Fibroblast of the conjunctiva (primary cell): Measurements from ENCODE around the gene RAB9A.
A peak's percentile ranks its signal among the peaks of the same experiment; 100 is the strongest.
"Not testable (repeated sequence)": the region's sequence is repeated elsewhere in the genome, so short reads cannot be mapped to it uniquely, and the experiment has no call there.

ENCODE experiments used
- DNase-seq: peaks from one replicate; pipeline ENCODE4 v3.0.0-alpha.2; 2010; ENCODE audit warnings: low read depth

RAB9A gene

GRCh38 chrX:13688958-13689740 lies at the start of gene RAB9A:
TSS of gene RAB9A (plus strand) at chrX:13689128. CDS start at chrX:13708747, 19,619 bp downstream.
- DNase-seq = peak; percentile 41

GRCh38 chrX:13641684-13642083 lies 47.2 kb upstream of the RAB9A start:
- not testable (repeated sequence) for DNase-seq

GRCh38 chrX:13645464-13646153 lies 43.3 kb upstream of the RAB9A start:
- DNase-seq = no peak

GRCh38 chrX:13646154-13646549 lies 42.8 kb upstream of the RAB9A start:
- peak; percentile 58 for DNase-seq

- no peak for DNase-seq
These were observed 41.2 kb upstream of the RAB9A start for GRCh38 chrX:13647709-13648212.

- DNase-seq = not testable (repeated sequence)
These were observed 40.6 kb upstream of the RAB9A start for GRCh38 chrX:13648336-13648735.

GRCh38 chrX:13649838-13650237 lies 39.1 kb upstream of the RAB9A start:
- DNase-seq = no peak

GRCh38 chrX:13650318-13650717 lies 38.6 kb upstream of the RAB9A start:
- no peak for DNase-seq

GRCh38 chrX:13651150-13651549 lies 37.8 kb upstream of the RAB9A start:
- no peak for DNase-seq

- peak; percentile 75 for DNase-seq
These were observed 36.6 kb upstream of the RAB9A start for GRCh38 chrX:13652287-13652793.

- DNase-seq = peak; percentile 96
These were observed 35.9 kb upstream of the RAB9A start, which contains the start of gene TCEANC for GRCh38 chrX:13652850-13653693. TSS of gene TCEANC (plus strand) at chrX:13653141. CDS start at chrX:13662509, 9,368 bp downstream.

GRCh38 chrX:13654116-13654515 lies 34.8 kb upstream of the RAB9A start:
- no peak for DNase-seq

- DNase-seq = no peak
These were observed 33.3 kb upstream of the RAB9A start for GRCh38 chrX:13655674-13656073.

- DNase-seq = peak; percentile 45
These were observed 30.3 kb upstream of the RAB9A start for GRCh38 chrX:13658602-13659001.

GRCh38 chrX:13659063-13659462 lies 29.9 kb upstream of the RAB9A start:
- DNase-seq = no peak

- DNase-seq = no peak
These were observed 27.1 kb upstream of the RAB9A start for GRCh38 chrX:13661735-13662288.

- DNase-seq = peak; percentile 29
These were observed 26.6 kb upstream of the RAB9A start for GRCh38 chrX:13662355-13662791.

GRCh38 chrX:13664020-13664419 lies 24.9 kb upstream of the RAB9A start:
- no peak for DNase-seq

GRCh38 chrX:13666836-13667235 lies 22.1 kb upstream of the RAB9A start:
- no peak for DNase-seq

GRCh38 chrX:13667919-13668318 lies 21.0 kb upstream of the RAB9A start:
- no peak for DNase-seq

GRCh38 chrX:13669246-13669737 lies 19.6 kb upstream of the RAB9A start:
- peak; percentile 82 for DNase-seq
